H9 (cell line): ENCODE results near the gene DTHD1. TPM values are rescaled to one million over a fixed set of nuclear protein-coding genes. Genes with fewer than 3 reads are reported as not detected.

Source experiments
- DNase-seq: peaks from one replicate; pipeline ENCODE4 v3.0.0-alpha.2; 2017
- H2AFZ ChIP-seq: one replicate; pipeline ENCODE4 v1.6.1; 2013; ENCODE audit warnings: mild to moderate bottlenecking, low read length, control low read depth, moderate library complexity
- H2AK5ac ChIP-seq: 2 replicates; pipeline ENCODE4 v1.6.1; 2013; ENCODE audit warnings: low read length, control low read depth, mixed read lengths; ENCODE audit not compliant: insufficient read length
- H2BK120ac ChIP-seq: one replicate; pipeline ENCODE4 v1.6.1; 2013; ENCODE audit warnings: low read depth, mild to moderate bottlenecking, low read length, control low read depth, inconsistent platforms; ENCODE audit not compliant: poor library complexity, severe bottlenecking
- H2BK12ac ChIP-seq: 2 replicates; pipeline ENCODE4 v1.6.1; 2013; ENCODE audit warnings: low read length, control low read depth, mixed read lengths, low read depth; ENCODE audit not compliant: insufficient read length
- H2BK15ac ChIP-seq: 2 replicates; pipeline ENCODE4 v1.6.1; 2013; ENCODE audit warnings: low read depth, low read length, control low read depth
- H2BK20ac ChIP-seq: one replicate; pipeline ENCODE4 v1.6.1; 2013; ENCODE audit warnings: low read depth, mild to moderate bottlenecking, low read length, control low read depth, inconsistent platforms; ENCODE audit not compliant: poor library complexity, severe bottlenecking
- H2BK5ac ChIP-seq: 2 replicates; pipeline ENCODE4 v1.6.1; 2013; ENCODE audit warnings: low read length, control low read depth, mixed read lengths; ENCODE audit not compliant: insufficient read length
- H3K14ac ChIP-seq: 2 replicates; pipeline ENCODE4 v1.6.1; 2013; ENCODE audit warnings: low read length, control low read depth; ENCODE audit not compliant: insufficient read depth
- H3K18ac ChIP-seq: 2 replicates; pipeline ENCODE4 v1.6.1; 2013; ENCODE audit warnings: low read depth, mild to moderate bottlenecking, mixed read lengths, low read length, control low read depth; ENCODE audit not compliant: insufficient read length
- H3K23ac ChIP-seq: 2 replicates; pipeline ENCODE4 v1.6.1; 2013; ENCODE audit warnings: low read length, control low read depth, mixed read lengths, low read depth; ENCODE audit not compliant: insufficient read length
- H3K23me2 ChIP-seq: 2 replicates; pipeline ENCODE4 v1.6.1; 2013; ENCODE audit warnings: low read depth, mild to moderate bottlenecking, mixed read lengths, low read length, control low read depth; ENCODE audit not compliant: insufficient read length, poor library complexity, severe bottlenecking
- H3K27ac ChIP-seq: 2 replicates; pipeline ENCODE4 v1.5.1; 2013; ENCODE audit warnings: low read length, control low read depth, mixed read lengths, low read depth; ENCODE audit not compliant: insufficient read length
- H3K27me3 ChIP-seq: 2 replicates; pipeline ENCODE4 v1.6.1; 2013; ENCODE audit warnings: low read length, control low read depth, inconsistent platforms; ENCODE audit not compliant: insufficient read depth
- H3K4ac ChIP-seq: 2 replicates; pipeline ENCODE4 v1.6.1; 2013; ENCODE audit warnings: low read depth, mild to moderate bottlenecking, control low read depth, inconsistent platforms, low read length, moderate library complexity
- H3K4me1 ChIP-seq: 2 replicates; pipeline ENCODE4 v1.6.1; 2013; ENCODE audit warnings: low read length, control low read depth, inconsistent platforms; ENCODE audit not compliant: insufficient read depth
- H3K4me2 ChIP-seq: 2 replicates; pipeline ENCODE4 v1.6.1; 2013; ENCODE audit warnings: low read length, control low read depth, mixed read lengths; ENCODE audit not compliant: insufficient read length, insufficient read depth
- H3K56ac ChIP-seq: 2 replicates; pipeline ENCODE4 v1.6.1; 2013; ENCODE audit warnings: low read depth, mild to moderate bottlenecking, mixed read lengths, low read length, control low read depth; ENCODE audit not compliant: insufficient read length
- H3K79me1 ChIP-seq: 2 replicates; pipeline ENCODE4 v1.6.1; 2013; ENCODE audit warnings: low read depth, mild to moderate bottlenecking, moderate library complexity, low read length, control low read depth, inconsistent platforms; ENCODE audit not compliant: insufficient read depth, poor library complexity, severe bottlenecking
- H3K79me2 ChIP-seq: 2 replicates; pipeline ENCODE4 v1.6.1; 2013; ENCODE audit warnings: low read length, control low read depth, inconsistent platforms; ENCODE audit not compliant: insufficient read depth
- H3K9ac ChIP-seq: 2 replicates; pipeline ENCODE4 v1.6.1; 2013; ENCODE audit warnings: low read length, control low read depth, mixed read lengths; ENCODE audit not compliant: insufficient read length; ENCODE audit errors: extremely low read depth
- H3K9me3 ChIP-seq: one replicate; pipeline ENCODE4 v1.6.1; 2013; ENCODE audit warnings: low read depth, low read length, inconsistent platforms; ENCODE audit not compliant: control insufficient read depth
- H3T11ph ChIP-seq: one replicate; pipeline ENCODE4 v1.6.1; 2013; ENCODE audit warnings: mild to moderate bottlenecking, low read length, control low read depth, inconsistent platforms
- H4K20me1 ChIP-seq: one replicate; pipeline ENCODE4 v1.6.1; 2013; ENCODE audit not compliant: control insufficient read depth, insufficient read length, insufficient read depth
- H4K5ac ChIP-seq: 2 replicates; pipeline ENCODE4 v1.6.1; 2013; ENCODE audit warnings: low read depth, mild to moderate bottlenecking, mixed read lengths, low read length, control low read depth; ENCODE audit not compliant: insufficient read length
- H4K8ac ChIP-seq: replicated peaks from 2 replicates; pipeline ENCODE4 v1.6.1; 2013; ENCODE audit warnings: low read length, control low read depth, mixed read lengths, low read depth; ENCODE audit not compliant: insufficient read length
- H4K91ac ChIP-seq: 2 replicates; pipeline ENCODE4 v1.6.1; 2013; ENCODE audit warnings: low read depth, mild to moderate bottlenecking, moderate library complexity, mixed read lengths, low read length, control low read depth; ENCODE audit not compliant: insufficient read length
- H3K27ac Mint-ChIP-seq, 3 experiments: 2 replicates in 2 of 3; 3 replicates in 1 of 3; pipeline ENCODE4 v1.8.0; 2020 to 2021; ENCODE audit warnings: mixed read lengths in 3 of 3, mild to moderate bottlenecking in 1 of 3, moderate library complexity in 1 of 3
- H3K27me3 Mint-ChIP-seq: 2 replicates; pipeline ENCODE4 v1.8.0; 2021; ENCODE audit warnings: low read depth, mild to moderate bottlenecking, moderate library complexity, mixed read lengths
- H3K36me3 Mint-ChIP-seq, 3 experiments: 2 replicates in 2 of 3; 3 replicates in 1 of 3; pipeline ENCODE4 v1.8.0; 2020 to 2021; ENCODE audit warnings: low read depth in 3 of 3, mixed read lengths in 3 of 3; ENCODE audit not compliant: insufficient read depth in 1 of 3
- H3K4me1 Mint-ChIP-seq, 2 experiments: 2 replicates each; pipeline ENCODE4 v1.8.0; 2020; ENCODE audit warnings: mixed read lengths in 2 of 2
- H3K4me3 Mint-ChIP-seq, 2 experiments: 2 replicates in 1 of 2; 3 replicates in 1 of 2; pipeline ENCODE4 v1.8.0; 2020 to 2021; ENCODE audit warnings: mild to moderate bottlenecking in 2 of 2, mixed read lengths in 2 of 2, moderate library complexity in 1 of 2
- H3K9me3 Mint-ChIP-seq, 2 experiments: 2 replicates in 1 of 2; 3 replicates in 1 of 2; pipeline ENCODE4 v1.8.0; 2020; ENCODE audit warnings: mild to moderate bottlenecking in 2 of 2, mixed read lengths in 2 of 2, moderate library complexity in 1 of 2
- CTCF ChIP-seq: fragments of 200-600 bp; sonication (generic); conservative IDR thresholded peaks from 3 replicates; pipeline ENCODE4 v1.8.0; 2021; ENCODE audit warnings: antibody characterized with exemption, mild to moderate bottlenecking
- WGBS: extraction: QIAGEN DNeasy Blood & Tissue Kit; methylation state at CpG from one replicate; pipeline ENCODE4 v1.1.7; 2013; ENCODE audit warnings: missing lambda C conversion rate, low lambda C conversion rate, mixed read lengths; ENCODE audit not compliant: insufficient read length; ENCODE audit errors: extremely low coverage; 5-methylcytosine and 5-hydroxymethylcytosine counted together
- total RNA-seq: library from RNA; stranded (reverse); gene quantifications from 2 replicates; pipeline ENCODE4 v1.2.1, GENCODE V29; 2021

The DTHD1 gene
- total RNA-seq, 1 experiment from 2014 or later: not detected

GRCh38 chr4:36303426-36304137, 22.2 kb downstream of the DTHD1 start:
- Histone ChIP-seq H2BK5ac (no peak overlapping the region), H3K18ac (no peak overlapping the region), H3K23me2 (no peaks in the 10 kb centered on the region), H2BK15ac (no peak overlapping the region), H3K4me1 (no peaks in the 10 kb centered on the region), H2BK12ac (no peak overlapping the region), H4K5ac (no peak overlapping the region), H3K79me2 (no peaks in the 10 kb centered on the region), H3K23ac (no peak overlapping the region), H3K9ac (no peak overlapping the region), H3K56ac (no peak overlapping the region), H4K91ac (no peak overlapping the region), H2AFZ (no peak overlapping the region), H3K27me3 (no peaks in the 10 kb centered on the region), H2AK5ac (no peak overlapping the region), H4K8ac (no peak overlapping the region), H3K4ac (no peak overlapping the region), H4K20me1 (no peaks in the 10 kb centered on the region), H3K4me2 (no peak overlapping the region), H3K9me3 (no peaks in the 10 kb centered on the region), H3K79me1 (no peaks in the 10 kb centered on the region), H3K27ac (no peak overlapping the region), H3T11ph (no peak overlapping the region), H3K14ac (no peak overlapping the region), H2BK120ac (no peak overlapping the region), H2BK20ac (no peak overlapping the region)
- no peak overlapping the region for H3K4me3 Mint-ChIP-seq
- no peak for TF ChIP-seq CTCF
- H3K4me1 Mint-ChIP-seq: no peaks in the 10 kb centered on the region
- H3K27ac Mint-ChIP-seq: no peak overlapping the region
- no peaks in the 10 kb centered on the region for H3K36me3 Mint-ChIP-seq
- H3K9me3 Mint-ChIP-seq: no peaks in the 10 kb centered on the region
- no peaks in the 10 kb centered on the region; the same call in 1 of the 2 replicates for H3K27me3 Mint-ChIP-seq
- no peak for DNase-seq
- no CpG with 5 or more reads among the region's 3 CpGs for WGBS
